RWPE1 (cell line): Measurements from ENCODE around the gene KCTD1.

Experiments used
- CTCF ChIA-PET: fragments of 350-600 bp; sonication (Branson Sonifier 250); formaldehyde crosslinking; extraction: SDS; loops from one replicate; lab custom pipeline; 2021; lab: Yijun Ruan, JAX
- POLR2A ChIA-PET: fragments of 400-600 bp; formaldehyde crosslinking; extraction: SDS; loops from one replicate; lab custom pipeline; 2020; ENCODE audit warnings: antibody characterized with exemption; ENCODE audit not compliant: low non-redundant PET; lab: Yijun Ruan, JAX
- DNase-seq: peaks from one replicate; pipeline ENCODE4 v3.0.0; 2012; ENCODE audit warnings: low spot score
- H3K27ac ChIP-seq: fragments of 450-650 bp; 2 replicates; pipeline ENCODE4 v1.5.1; 2017
- CTCF ChIP-seq: fragments of 450-650 bp; conservative IDR thresholded peaks from 2 replicates; pipeline ENCODE4 v1.5.1; 2017; ENCODE audit warnings: low read depth, mild to moderate bottlenecking

The KCTD1 gene

GRCh38 chr18:26550998-26551694 is 2.8 kb upstream of the KCTD1 start:
- ChIA-PET POLR2A (no interaction called here), CTCF (interaction anchor here (0.7 kb wide), 1 partner anchor 650 kb away, joined by 4 read pairs; no protein-coding TSS in a partner anchor)
- H3K27ac ChIP-seq, result peak overlapping the region; percentile 99
- no peak for DNase-seq
- TF ChIP-seq CTCF, result no peak

- ChIA-PET CTCF (interaction anchor here (0.6 to 0.7 kb wide), 3 partner anchors 97 to 750 kb away, joined by 3 to 4 read pairs (median 3); no protein-coding TSS in a partner anchor), POLR2A (interaction anchor here (0.6 to 1.0 kb wide), 2 partner anchors 61 to 181 kb away, joined by 3 read pairs; no protein-coding TSS in a partner anchor)
- DNase-seq, result peak; percentile 57
- TF ChIP-seq CTCF, result no peak
- H3K27ac ChIP-seq, result peak overlapping the region; percentile 99
These were observed 1.1 kb upstream of the KCTD1 start for GRCh38 chr18:26549263-26550094.

GRCh38 chr18:26547646-26548414 is 523 bp downstream of the KCTD1 start:
- peak overlapping the region; percentile 99 for H3K27ac ChIP-seq
- peak; percentile 66 for DNase-seq
- CTCF ChIA-PET, result interaction anchor here (0.5 to 1.6 kb wide), 10 partner anchors 12 to 1672 kb away, joined by 3 to 16 read pairs (median 4); no protein-coding TSS in a partner anchor
- POLR2A ChIA-PET, result no interaction called here
- peak; percentile 68 for TF ChIP-seq CTCF

GRCh38 chr18:26546875-26547645 is 1.3 kb downstream of the KCTD1 start:
- CTCF ChIA-PET, result interaction anchor here (0.6 to 1.6 kb wide), 6 partner anchors 94 to 1671 kb away, joined by 3 to 16 read pairs (median 4); no protein-coding TSS in a partner anchor
- POLR2A ChIA-PET, result no interaction called here

More at GRCh38 chr18:26546875-26547645, 1.3 kb downstream of the KCTD1 start:
- peak overlapping the region; percentile 99 for H3K27ac ChIP-seq
- DNase-seq, result no peak
- no peak for TF ChIP-seq CTCF
